HG03066 (cell line): Measurements from ENCODE around the gene MED9.
"Not testable (repeated sequence)": the region's sequence is repeated elsewhere in the genome, so short reads cannot be mapped to it uniquely, and the experiment has no call there.

Source experiments
- ATAC-seq: cut with Tn5 transposase; IDR thresholded peaks from one replicate; pipeline ENCODE4 v1.9.1; 2021; ENCODE audit warnings: low read depth; ENCODE audit not compliant: unreplicated experiment

MED9 gene

DNA sequence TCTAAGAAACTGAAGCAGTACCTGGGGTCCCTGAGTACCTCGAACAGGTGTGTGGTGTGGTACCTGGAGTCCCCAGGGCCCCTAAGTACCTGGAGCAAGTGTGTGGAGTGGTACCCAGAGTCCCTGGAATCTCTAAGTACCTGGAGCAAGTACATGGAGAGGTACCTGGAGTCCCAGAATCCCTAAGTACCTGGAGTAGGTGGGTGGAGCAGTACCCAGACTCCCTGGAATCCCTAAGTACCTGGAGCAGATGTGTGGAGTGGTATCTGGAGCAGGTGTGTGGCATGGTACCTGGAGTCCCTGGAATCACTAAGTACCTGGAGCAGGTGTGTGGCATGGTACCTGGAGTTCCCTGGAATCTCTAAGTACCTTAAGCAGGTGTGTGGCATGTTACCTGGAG, 22.5 kb upstream of the MED9 start:
- ATAC-seq, result no peak

DNA sequence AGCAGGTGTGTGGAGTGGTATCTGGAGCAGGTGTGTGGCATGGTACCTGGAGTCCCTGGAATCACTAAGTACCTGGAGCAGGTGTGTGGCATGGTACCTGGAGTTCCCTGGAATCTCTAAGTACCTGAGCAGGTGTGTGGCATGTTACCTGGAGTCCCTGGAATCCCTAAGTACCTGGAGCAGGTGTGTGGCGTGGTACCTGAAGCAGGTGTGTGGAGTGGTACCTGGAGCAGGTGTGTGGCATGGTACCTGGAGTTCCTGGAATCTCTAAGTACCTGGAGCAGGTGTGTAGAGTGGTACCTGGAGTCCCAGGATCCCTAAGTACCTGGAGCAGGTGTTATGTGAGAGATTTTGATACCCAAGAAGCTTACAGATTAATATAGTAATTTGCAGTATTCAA, 22.1 kb upstream of the MED9 start:
- ATAC-seq, result not testable (repeated sequence)

DNA sequence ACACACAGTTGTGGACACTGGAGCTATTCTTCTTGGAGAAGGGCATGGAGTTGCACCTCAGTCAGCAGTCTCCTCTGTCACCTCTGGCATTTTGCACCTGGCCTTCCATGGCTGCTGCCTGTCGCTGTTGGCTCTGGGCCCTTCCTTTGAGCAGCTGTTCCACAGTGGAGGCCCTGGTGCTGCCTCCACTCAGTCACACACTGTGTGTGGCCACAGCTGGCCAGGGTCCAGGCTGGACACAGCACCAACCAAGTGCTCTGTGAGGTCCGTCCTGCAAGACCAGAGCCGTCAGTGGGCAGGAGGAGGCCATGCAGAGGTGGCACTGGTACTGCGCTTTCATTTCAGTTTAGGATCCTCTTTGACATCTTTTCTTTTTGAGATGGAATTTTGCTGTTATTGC, 21.6 kb upstream of the MED9 start:
- no peak for ATAC-seq

DNA sequence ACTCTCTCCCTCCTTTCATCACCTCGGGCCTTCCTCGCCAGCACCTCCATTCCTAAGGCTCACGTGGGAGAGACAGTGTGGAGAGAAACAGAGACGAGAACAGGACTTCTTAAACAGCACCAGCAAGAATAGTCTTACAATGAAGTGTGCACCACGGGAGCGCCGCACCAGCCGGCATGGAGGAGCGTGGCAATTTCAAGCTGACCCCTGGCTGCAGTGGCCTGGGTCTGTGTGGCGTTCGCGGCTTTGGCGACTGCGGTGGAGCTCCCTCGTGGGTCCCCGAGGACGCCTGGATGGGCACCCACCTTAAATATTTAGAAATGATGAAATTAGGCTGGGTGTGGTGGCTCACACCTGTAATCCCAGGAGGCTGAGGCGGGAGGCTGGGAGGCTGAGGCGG, 20.5 kb upstream of the MED9 start:
- ATAC-seq, result no peak

DNA sequence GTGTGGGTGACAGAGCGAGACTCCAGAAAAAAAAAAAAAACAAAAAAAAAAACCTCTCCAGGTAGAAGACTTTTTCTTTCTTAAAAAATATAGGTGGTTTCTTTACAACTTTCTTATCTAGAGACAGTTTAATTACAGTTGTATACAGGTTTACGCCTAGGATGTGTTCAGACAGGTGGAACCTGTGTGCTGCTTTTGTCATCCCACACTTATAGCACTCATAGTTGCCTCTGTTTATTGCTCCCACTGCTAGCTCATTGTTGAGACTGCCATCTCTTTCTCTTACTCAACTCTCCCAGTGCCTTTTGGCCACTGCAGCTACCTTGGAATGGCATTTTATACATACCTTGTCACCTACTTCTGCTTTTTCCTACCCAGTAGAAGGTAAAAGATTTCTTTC, 19.1 kb upstream of the MED9 start:
- no peak for ATAC-seq

DNA sequence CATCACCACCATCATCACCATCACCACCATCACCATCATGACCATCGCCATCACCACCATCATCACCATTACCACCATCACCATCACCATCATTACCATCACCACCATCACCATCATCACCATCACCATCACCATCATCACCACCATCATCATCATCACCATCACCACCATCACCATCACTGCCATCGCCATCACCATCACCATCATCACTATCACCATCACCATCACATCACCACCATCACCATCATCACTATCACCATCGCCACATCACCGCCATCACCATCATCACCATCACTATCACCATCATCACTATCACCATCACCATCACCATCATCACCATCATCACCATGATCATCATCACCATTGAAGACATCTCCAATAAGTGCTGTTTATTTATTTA, 16.8 kb upstream of the MED9 start:
- no peak for ATAC-seq

DNA sequence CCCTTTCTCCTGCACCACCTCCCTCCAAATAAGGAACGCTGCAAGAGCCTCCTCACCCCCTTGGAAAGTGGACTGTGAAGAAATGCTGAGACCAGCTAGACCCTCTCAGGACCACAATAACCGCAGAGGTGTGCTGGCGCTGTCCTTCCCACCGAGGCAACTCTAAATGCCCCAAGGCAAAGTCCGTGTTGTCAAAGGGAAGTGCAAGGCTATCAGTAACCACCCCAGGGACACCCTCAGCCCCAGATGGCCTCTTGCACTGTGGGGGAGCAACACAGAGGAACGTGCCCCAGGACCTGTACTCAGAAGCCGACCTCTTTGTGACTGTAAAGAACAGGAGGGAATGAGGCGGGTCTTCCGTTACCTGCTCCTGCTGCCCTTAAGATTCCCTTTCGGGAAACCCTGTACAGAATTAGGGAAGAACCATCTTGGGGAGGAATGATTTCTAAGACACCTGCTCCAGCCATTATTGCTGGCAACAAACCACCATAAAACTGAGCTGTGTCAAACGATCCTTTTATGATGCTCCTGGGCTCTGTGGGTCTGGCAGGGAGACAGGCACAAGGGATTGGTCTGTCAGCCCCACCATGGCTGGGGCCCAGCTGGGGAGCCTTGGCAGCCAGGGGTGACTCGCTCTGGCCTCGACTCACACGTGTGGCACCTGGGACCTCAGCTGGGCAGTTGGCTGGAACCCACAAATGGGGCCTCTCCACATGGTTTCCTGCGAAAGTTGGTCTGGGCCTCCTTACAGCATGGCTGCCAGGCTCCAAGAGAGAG, 14.6 kb upstream of the MED9 start:
- ATAC-seq, result no peak

DNA sequence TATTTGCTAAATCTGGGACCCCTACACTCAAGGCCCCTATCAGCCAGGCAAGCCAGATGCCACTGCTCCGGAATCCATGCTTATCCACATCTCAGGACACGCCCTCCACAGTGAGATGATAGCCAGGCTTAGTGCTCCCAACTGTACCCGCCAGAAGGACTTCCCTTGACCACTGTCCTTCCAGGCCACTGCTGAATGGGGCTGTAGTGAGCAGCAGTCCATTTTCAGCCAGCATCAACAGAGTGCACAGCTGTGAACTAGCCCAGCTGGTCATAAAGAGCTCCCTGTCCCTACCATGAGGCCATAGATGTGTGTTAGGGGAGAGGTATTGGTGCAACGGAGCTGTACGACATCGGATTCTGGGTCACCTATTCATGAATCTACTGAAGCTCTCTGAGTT, 13.0 kb upstream of the MED9 start:
- no peak for ATAC-seq

DNA sequence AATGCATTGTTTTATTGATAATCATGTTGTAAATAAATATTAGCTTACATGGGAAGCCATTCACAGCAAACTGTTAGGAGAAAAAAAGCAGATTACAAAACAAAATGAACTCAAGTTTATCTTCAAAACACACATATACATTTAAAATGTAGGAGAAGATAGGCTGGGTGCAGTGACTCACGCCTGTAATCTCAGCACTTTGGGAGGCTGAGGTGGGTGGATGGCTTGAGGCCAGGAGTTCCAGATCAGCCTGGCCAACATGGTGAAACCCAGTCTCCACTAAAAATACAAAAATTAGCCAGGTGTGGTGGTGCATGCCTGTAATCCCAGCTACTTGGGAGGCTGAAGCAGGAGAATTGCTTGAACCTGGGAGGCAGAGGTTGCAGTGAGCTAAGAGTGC, 10.9 kb upstream of the MED9 start:
- ATAC-seq, result not testable (repeated sequence)

DNA sequence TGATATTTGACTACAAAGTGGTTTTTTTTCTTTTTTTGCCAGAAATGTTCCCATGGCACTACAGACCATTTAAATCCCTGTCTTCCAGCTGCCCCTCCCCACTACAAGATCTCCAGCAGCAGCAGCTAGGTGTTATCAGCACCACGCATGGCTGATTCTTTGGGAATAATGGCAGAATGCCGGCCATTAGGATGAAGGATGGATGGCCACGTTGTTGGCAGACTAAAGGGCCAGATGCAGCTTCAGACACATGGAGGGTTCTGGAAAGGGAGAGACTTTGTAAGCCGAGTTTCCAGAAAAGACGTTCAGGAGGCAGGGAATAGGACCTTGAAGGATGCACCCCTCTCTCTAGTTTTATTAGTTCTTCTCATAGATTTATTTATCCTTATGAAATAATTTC, 10.3 kb upstream of the MED9 start:
- ATAC-seq, result no peak

DNA sequence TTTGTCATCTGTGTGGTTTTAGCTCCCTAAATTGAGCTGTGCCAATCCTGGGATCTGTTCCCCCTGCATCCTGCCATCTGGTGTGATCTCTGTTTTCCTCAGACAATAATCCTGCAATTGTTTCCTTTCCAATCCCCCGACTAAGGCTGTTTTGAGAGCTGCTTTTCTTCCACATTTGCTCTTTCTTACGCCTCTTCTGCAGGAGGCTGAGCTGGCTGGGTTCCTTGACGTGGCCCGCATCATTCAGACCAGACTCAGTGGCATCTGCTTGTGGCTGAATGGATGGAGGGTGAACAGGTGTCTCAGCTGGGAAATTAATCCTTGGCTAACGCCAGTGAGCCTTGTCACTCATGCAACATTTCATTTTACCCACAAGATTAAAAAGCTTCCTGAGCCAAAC, 9.8 kb upstream of the MED9 start:
- no peak for ATAC-seq

DNA sequence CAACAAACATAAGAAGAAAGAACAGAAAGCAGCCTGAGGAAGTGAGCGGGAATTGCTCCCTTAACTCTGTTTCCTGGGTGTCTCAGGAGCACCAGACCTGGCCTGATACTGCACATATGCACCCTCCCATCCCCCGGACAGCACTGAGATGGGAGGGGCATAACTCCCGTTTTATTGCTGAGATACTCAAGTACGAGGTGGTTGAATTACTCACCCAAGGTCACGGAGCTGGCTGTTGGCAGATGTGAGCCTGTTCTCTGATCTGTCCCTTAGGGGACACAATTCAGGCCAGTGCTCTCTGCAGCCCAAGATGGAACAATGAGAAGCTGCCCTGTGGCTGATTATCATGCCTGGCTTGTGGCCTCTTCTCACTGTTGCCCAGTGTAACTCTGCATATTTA, 9.1 kb upstream of the MED9 start:
- no peak for ATAC-seq

DNA sequence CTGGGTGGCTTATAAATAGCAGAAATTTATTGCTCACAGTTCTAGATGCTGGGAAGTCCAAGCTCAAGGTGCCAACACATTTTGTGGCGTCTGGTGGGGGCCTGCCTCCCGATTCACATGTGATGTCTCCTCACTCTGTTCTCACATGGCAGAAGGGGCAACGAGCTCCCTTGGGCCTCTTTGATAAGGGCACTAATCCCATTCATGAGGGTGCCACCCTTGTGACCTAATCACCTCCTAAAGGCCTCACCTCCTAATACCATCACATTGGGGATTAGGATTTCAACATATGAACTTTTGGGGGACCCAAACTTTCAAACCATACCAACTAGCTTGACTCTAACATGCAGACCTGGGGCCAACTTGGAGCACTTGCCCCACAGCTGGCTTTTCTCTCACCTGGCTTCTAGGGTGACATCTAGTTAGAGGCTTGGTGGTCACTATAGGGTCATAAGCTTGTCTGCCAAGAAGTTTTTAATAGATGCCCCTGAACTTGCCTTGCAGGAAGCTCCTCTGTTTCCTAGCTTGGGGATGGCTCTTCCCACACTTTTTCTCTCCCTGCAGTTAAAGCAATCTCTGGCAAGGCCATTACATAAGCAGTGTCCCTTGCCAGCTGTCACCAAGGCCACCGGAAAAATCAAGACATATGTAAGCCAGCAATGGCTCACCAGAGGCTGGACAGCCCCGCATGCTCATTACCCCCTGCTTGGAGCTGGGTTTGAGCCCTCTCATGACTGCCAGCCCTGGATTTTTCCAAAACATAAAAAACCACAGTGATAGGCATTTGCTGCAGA, 8.4 kb upstream of the MED9 start:
- ATAC-seq, result no peak

DNA sequence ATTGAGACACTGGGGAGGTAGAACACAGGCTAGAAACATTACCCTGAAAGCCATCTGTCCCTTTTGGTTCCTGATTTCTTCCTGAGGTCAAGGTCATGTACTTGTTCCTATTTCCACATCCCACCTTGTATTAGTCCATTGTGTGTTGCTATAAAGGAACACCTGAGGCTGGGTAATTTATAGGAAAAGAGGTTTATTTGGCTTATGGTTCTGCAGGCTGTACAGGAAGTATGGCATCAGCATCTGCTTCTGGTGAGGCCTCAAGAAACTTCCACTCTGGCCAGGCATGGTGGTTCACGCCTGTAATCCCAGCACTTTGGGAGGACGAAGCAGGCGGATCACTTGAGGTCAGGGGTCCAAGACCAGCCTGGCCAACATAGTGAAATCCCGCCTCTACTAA, 7.4 kb upstream of the MED9 start:
- ATAC-seq, result no peak

DNA sequence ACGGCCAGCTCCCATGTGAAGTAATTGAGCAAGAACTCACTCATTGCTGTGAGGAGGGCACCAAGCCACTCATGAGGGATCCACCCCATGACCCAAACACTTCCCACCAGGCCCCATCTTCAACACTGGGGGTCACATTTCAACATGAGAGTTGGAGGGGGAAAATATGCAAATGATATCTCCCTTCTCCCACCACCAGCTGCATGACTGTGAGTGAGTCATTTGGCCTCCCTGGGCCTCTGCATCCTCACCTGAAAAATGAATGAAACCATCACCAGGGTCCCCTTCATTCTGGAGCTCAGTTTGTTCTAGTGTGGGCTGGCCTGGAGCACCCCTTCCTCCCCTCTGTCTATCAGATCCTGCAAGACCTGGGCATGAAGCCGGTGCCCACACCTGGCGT, 6.8 kb upstream of the MED9 start:
- no peak for ATAC-seq

DNA sequence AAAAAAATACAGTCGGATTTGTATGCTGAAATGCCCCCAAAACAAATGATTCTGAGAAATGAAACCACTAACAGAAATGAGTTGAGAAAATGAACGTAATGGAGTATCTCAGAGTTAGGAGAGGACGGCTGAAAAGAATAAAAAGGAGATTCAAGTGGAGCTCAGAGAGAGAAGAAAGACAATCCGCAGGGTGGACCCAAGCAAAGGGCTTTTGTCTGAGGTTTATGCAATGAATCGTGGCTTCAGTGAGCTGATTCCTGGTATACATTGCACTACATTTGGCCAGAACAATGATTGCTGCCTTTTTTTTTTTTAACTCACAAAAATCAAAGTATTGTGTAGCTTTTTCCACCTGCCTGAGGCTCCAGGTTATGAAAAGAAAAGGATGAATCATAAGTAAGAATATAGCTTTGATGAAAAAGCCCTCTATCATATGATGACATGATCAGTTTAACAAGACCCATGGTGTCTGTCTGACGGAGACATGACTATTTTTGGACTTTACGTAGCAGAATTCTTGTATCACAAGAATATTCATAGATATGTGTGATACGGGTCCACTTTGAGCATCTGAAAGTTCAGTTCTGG, 4.4 kb upstream of the MED9 start:
- ATAC-seq, result no peak

DNA sequence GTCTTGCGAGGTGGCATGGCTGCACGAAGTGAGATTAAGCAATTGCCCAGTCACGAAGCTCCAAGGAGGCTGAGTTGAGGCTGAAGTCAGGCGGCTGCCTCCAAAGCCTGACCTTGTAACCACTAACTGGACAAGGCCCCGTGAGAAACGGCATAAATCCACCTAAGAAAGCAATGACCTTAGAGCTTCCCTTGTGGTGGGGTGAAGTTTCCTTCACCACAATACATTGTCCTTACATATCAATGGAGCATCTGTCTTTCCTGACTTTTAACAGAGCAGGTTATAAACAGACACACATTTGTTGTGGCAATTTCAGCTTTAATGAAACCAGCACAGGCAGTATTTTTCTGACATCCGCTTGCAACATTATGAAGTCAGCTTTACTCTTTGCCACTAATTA, 2.5 kb upstream of the MED9 start:
- no peak for ATAC-seq

DNA sequence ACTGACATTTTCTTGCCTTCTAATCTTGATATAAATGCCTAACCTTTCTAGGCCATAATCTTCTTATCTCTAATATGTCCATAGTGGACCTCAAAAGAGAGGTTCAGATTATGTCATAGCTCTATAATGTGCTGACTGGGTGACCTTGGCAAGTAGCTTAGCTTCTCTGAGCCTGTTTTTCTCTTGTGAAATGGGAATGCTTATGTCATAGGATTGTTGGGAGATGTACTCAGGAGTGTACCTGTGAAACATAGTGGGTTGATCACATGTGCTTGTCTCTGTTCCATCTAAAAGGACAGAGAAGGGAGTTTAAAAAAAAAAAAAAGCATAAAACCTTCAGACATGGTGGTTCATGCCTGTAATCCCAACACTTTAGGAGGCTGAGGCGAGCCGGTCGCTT, 2.4 kb downstream of the MED9 start:
- no peak for ATAC-seq

DNA sequence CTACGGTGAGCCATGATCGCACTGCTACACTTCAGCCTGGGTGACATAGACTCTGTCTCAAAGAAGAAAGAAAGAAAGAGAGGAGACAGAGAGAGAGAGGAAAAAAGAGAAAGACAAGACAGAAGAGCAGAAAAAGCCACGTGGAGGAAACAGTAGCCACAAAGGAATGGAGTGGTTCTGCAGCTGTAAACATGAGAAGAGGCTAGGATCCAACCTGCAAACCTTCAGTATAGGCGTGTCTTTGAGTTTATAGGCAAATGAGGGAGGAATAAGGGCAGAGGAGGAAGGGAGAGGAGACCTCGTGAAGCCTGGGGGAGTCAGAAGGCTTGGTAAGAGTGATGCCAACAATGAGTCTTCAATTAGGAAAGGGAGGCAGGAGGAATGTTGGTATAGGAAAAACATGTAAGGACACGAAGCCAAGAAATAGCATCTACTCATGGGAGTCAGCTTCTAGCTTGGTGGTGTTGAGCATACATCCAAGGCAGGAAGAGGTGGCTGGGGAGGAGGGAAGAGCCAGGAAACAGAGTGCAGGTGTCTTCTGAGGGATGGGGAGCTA, 3.9 kb downstream of the MED9 start:
- ATAC-seq, result no peak

DNA sequence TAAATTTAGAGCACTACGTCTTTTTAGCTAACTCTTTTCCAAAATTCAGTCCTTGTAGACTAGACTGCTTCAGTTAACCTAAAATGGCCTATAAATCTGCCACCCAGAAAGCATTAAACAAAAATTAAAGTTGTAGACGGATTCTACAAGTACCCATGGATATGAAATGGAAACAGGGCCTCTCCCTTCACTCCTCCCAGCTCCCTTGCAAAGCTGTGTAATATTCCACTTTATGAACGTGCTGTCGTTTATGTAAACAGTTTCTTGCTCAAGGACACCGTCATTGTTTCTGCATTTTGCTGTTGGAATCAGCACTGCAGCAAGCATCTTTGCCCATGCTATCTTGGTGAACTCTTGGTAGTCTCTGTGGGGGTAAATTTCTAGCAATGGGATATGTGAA, 5.1 kb downstream of the MED9 start:
- ATAC-seq, result no peak

DNA sequence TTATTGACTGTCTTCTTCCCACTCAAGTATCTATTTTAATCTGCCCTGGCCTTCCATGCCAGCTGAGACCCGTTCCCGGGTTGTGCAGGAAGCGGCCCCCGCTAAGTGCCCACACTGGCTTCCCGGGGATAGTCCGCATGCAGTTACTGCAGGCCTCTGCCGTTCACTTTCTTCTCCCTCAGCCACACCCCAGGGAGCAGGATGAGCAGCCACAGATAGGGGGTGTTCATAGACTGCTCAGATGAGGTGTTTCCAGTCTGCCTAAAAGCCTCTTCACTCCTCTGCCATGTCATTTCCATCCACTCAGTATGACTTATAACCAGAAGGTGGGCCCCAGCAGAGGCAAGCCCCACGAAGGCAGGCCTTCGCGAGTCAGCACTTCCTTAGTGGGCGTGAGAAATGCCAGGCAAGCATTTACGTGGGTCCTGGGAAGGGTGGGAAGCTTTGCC, 7.7 kb downstream of the MED9 start:
- ATAC-seq, result no peak
